ENCODE data around the gene RHOG. TPM values are rescaled to one million over a fixed set of nuclear protein-coding genes. Genes with fewer than 3 reads are reported as not detected.
"Not testable (repeated sequence)": the region's sequence is repeated elsewhere in the genome, so short reads cannot be mapped to it uniquely, and the experiment has no call there.

Gene RHOG
- total and polyA plus RNA-seq, 3 experiments from 2014 or later, result 170 to 229 (median 175) TPM

- ChIA-PET POLR2A (interaction anchor here (0.7 to 3.1 kb wide), 8 partner anchors 10 to 275 kb away, joined by 3 to 17 read pairs (median 6); partner anchors contain the start of genes PGAP2, RHOG and STIM1), CTCF (interaction anchor here (0.9 to 8.0 kb wide), 6 partner anchors 11 to 275 kb away, joined by 4 to 57 read pairs (median 11); partner anchors contain the start of genes PGAP2, RHOG and STIM1)
- H3K4me3 Mint-ChIP-seq, result peak within 1 kb of the TSS; percentile 83 to 98 (median 96)
- peaks cover 39 to 58% (median 50%) of the 10 kb centered on the region in 3 donors for H3K4me1 Mint-ChIP-seq
- H3K9me3 ChIP-seq (ENCODE audit: low read length), result no peaks in the 10 kb centered on the region
- H3K27me3 ChIP-seq (ENCODE audit: insufficient read depth, low read length, poor library complexity, severe bottlenecking), result no peaks in the 10 kb centered on the region
- DNase-seq, result peak; percentile 99 to 100 (median 100)
- H3K4me3 ChIP-seq (ENCODE audit: low read length), result peak within 1 kb of the TSS; percentile 97
- H3K27me3 Mint-ChIP-seq, result peaks cover 0 to 2% of the 10 kb centered on the region in 2 donors
- H3K36me3 Mint-ChIP-seq, result peaks cover 0 to 38% (median 3%) of the 10 kb centered on the region in 3 donors
- peaks cover 33% of the 10 kb centered on the region for H3K4me1 ChIP-seq (ENCODE audit: insufficient read depth, low read length)
- peak within 1 kb of the TSS; percentile 98 to 100 (median 99) for H3K27ac Mint-ChIP-seq
- peak within 1 kb of the TSS; percentile 97 for H3K27ac ChIP-seq (ENCODE audit: low read depth, low read length)
- peaks cover 0 to 2% (median 0%) of the 10 kb centered on the region in 5 donors for H3K9me3 Mint-ChIP-seq
- H3K36me3 ChIP-seq (ENCODE audit: insufficient read depth, low read length), result peaks cover under 1% of the 10 kb centered on the region
These were observed 43.2 kb downstream of the RHOG start, which contains the start of gene NUP98 for GRCh38 chr11:3797329-3798090. TSS of gene NUP98 (minus strand) at chr11:3797554. CDS start at chr11:3782117, 15,437 bp downstream.

DNA sequence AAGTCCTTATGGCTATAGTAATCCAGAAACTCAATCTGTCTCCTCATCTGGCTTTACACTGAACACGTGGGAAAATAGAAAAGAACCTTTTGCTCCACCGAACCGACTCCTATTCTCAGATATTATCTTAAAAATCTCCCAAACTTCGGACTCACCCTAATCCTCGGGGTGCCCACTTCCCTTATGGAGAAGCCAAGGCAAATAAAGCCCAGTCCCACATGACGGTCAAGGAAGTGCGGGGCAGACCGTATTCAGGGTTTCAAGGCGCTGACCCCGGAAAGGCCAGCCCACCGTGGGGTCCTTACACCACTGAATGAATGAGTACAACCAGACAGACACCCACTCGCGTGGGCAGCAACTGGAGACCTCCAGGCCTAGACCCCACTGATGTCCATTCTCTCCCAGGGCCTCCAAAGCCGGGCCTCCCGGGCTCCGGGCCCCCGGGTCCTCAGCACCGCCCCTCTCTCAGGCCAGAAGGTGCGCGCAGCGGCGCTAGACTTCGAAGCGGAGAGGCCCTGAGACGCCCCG lies 43.9 kb downstream of the RHOG start:
- no peaks in the 10 kb centered on the region for H3K27me3 ChIP-seq (ENCODE audit: insufficient read depth, low read length, poor library complexity, severe bottlenecking)
- peak overlapping the region; percentile 97 for H3K27ac ChIP-seq (ENCODE audit: low read depth, low read length)
- H3K9me3 Mint-ChIP-seq, result peaks cover 0 to 2% (median 0%) of the 10 kb centered on the region in 5 donors
- H3K27ac Mint-ChIP-seq, result peak overlapping the region; percentile 98 to 100 (median 99)
- peaks cover 4% of the 10 kb centered on the region for H3K36me3 ChIP-seq (ENCODE audit: insufficient read depth, low read length)
- no peaks in the 10 kb centered on the region for H3K9me3 ChIP-seq (ENCODE audit: low read length)
- peaks cover 40 to 62% (median 54%) of the 10 kb centered on the region in 3 donors for H3K4me1 Mint-ChIP-seq
- peaks cover 0 to 2% of the 10 kb centered on the region in 2 donors for H3K27me3 Mint-ChIP-seq
- H3K4me3 ChIP-seq (ENCODE audit: low read length), result peak overlapping the region; percentile 97
- peak in 1 of 5 donors; percentile 7 for DNase-seq
- ChIA-PET POLR2A (interaction anchor here (1.1 to 3.1 kb wide), 4 partner anchors 12 to 58 kb away, joined by 5 to 17 read pairs (median 10); partner anchors contain the start of genes PGAP2, RHOG and STIM1), CTCF (interaction anchor here (2.0 to 8.0 kb wide), 4 partner anchors 12 to 58 kb away, joined by 6 to 57 read pairs (median 22); partner anchors contain the start of genes PGAP2, RHOG and STIM1)
- peaks cover 0 to 42% (median 4%) of the 10 kb centered on the region in 3 donors for H3K36me3 Mint-ChIP-seq
- peak overlapping the region; percentile 83 to 98 (median 96) for H3K4me3 Mint-ChIP-seq
- H3K4me1 ChIP-seq (ENCODE audit: insufficient read depth, low read length), result peaks cover 33% of the 10 kb centered on the region

GRCh38 chr11:3796346-3796745 lies 44.4 kb downstream of the RHOG start:
- Histone ChIP-seq H3K27me3 (ENCODE audit: insufficient read depth, low read length, poor library complexity, severe bottlenecking) (no peaks in the 10 kb centered on the region), H3K9me3 (ENCODE audit: low read length) (no peaks in the 10 kb centered on the region), H3K36me3 (ENCODE audit: insufficient read depth, low read length) (peaks cover 4% of the 10 kb centered on the region), H3K4me1 (ENCODE audit: insufficient read depth, low read length) (peaks cover 33% of the 10 kb centered on the region), H3K27ac (ENCODE audit: low read depth, low read length) (peak overlapping the region; percentile 97), H3K4me3 (ENCODE audit: low read length) (peak overlapping the region; percentile 97)
- H3K9me3 Mint-ChIP-seq, result peaks cover 0 to 2% (median 0%) of the 10 kb centered on the region in 5 donors
- peak overlapping the region; percentile 83 to 98 (median 96) for H3K4me3 Mint-ChIP-seq
- H3K36me3 Mint-ChIP-seq, result peaks cover 0 to 42% (median 4%) of the 10 kb centered on the region in 3 donors
- H3K27ac Mint-ChIP-seq, result peak overlapping the region; percentile 98 to 100 (median 99)
- POLR2A ChIA-PET, result interaction anchor here (1.4 to 3.1 kb wide), 3 partner anchors 12 to 44 kb away, joined by 3 to 17 read pairs (median 8); partner anchors contain the start of gene RHOG
- H3K27me3 Mint-ChIP-seq, result peaks cover 0 to 2% of the 10 kb centered on the region in 2 donors
- CTCF ChIA-PET, result interaction anchor here (1.0 to 8.0 kb wide), 4 partner anchors 11 to 59 kb away, joined by 4 to 57 read pairs (median 22); partner anchors contain the start of genes PGAP2, RHOG and STIM1
- H3K4me1 Mint-ChIP-seq, result peaks cover 40 to 62% (median 54%) of the 10 kb centered on the region in 3 donors
- DNase-seq, result no peak

GRCh38 chr11:3796002-3796311 lies 44.8 kb downstream of the RHOG start:
- H3K27me3 Mint-ChIP-seq, result peaks cover 0 to 2% of the 10 kb centered on the region in 2 donors
- Histone ChIP-seq H3K4me1 (ENCODE audit: insufficient read depth, low read length) (peaks cover 33% of the 10 kb centered on the region), H3K9me3 (ENCODE audit: low read length) (no peaks in the 10 kb centered on the region), H3K36me3 (ENCODE audit: insufficient read depth, low read length) (peaks cover 4% of the 10 kb centered on the region), H3K4me3 (ENCODE audit: low read length) (peak overlapping the region; percentile 97), H3K27ac (ENCODE audit: low read depth, low read length) (peak overlapping the region; percentile 97), H3K27me3 (ENCODE audit: insufficient read depth, low read length, poor library complexity, severe bottlenecking) (no peaks in the 10 kb centered on the region)
- H3K9me3 Mint-ChIP-seq, result peaks cover 0 to 2% (median 0%) of the 10 kb centered on the region in 5 donors
- peak overlapping the region; percentile 98 to 100 (median 99) for H3K27ac Mint-ChIP-seq
- H3K4me3 Mint-ChIP-seq, result peak overlapping the region; percentile 83 to 98 (median 96)
- ChIA-PET POLR2A (interaction anchor here (1.4 to 3.1 kb wide), 2 partner anchors 13 to 45 kb away, joined by 3 to 17 read pairs; partner anchors contain the start of gene RHOG), CTCF (interaction anchor here (1.0 to 8.0 kb wide), 3 partner anchors 10 to 45 kb away, joined by 4 to 57 read pairs (median 27); partner anchors contain the start of genes PGAP2 and RHOG)
- peaks cover 40 to 62% (median 54%) of the 10 kb centered on the region in 3 donors for H3K4me1 Mint-ChIP-seq
- no peak for DNase-seq
- H3K36me3 Mint-ChIP-seq, result peaks cover 0 to 44% (median 4%) of the 10 kb centered on the region in 3 donors

DNA sequence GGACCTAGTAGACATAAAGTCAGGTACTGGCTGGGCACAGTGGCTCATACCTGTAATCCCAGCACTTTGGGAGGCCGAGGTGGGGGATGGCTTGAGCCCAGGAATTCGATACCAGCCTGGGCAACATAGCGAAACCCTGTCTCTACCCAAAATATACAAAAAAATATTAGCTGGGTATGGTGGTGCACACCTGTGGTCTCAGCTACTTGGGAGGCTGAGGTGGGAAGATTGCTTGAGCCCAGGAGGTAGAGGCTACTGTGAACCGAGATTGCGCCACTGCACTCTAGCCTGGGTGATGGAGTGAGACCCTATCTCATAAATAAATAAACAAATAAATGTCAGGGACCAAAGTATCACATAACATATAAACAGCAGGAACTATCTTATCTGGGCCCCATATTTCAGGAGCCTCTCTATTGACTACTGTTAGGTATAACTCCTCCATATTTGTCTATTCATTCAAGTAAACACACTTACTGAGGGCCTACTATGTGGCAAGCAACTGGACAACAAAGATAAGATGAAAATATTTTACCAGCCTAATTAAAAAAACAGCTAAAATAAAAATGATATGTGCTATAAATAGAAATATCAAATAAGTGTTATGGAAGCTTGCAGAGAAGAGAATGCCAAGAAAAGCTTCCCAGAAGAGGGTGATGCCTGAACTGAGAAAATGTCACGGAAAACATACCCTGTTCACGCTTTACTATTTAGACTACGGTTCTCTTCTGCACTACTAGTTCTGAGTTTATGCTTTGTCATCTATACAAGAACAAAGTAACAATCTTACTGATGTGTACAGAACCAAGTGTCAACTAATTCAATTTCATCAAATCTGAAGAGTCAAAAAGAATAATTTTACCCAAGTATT lies 45.4 kb downstream of the RHOG start:
- DNase-seq, result no peak
- Mint-ChIP-seq H3K36me3 (peaks cover 0 to 47% (median 6%) of the 10 kb centered on the region in 3 donors), H3K27ac (peak overlapping the region; percentile 98 to 100 (median 99)), H3K27me3 (peaks cover 0 to 2% of the 10 kb centered on the region in 2 donors), H3K9me3 (peaks cover 0 to 2% (median 0%) of the 10 kb centered on the region in 5 donors), H3K4me1 (peaks cover 43 to 66% (median 57%) of the 10 kb centered on the region in 3 donors), H3K4me3 (peak overlapping the region; percentile 83 to 98 (median 96))
- POLR2A ChIA-PET, result interaction anchor here (1.4 to 3.1 kb wide), 2 partner anchors 14 to 45 kb away, joined by 3 to 17 read pairs; partner anchors contain the start of gene RHOG
- H3K27me3 ChIP-seq (ENCODE audit: insufficient read depth, low read length, poor library complexity, severe bottlenecking), result no peaks in the 10 kb centered on the region
- peak overlapping the region; percentile 97 for H3K27ac ChIP-seq (ENCODE audit: low read depth, low read length)
- no peaks in the 10 kb centered on the region for H3K9me3 ChIP-seq (ENCODE audit: low read length)
- peak overlapping the region; percentile 97 for H3K4me3 ChIP-seq (ENCODE audit: low read length)
- peaks cover 35% of the 10 kb centered on the region for H3K4me1 ChIP-seq (ENCODE audit: insufficient read depth, low read length)
- peaks cover 4% of the 10 kb centered on the region for H3K36me3 ChIP-seq (ENCODE audit: insufficient read depth, low read length)
- CTCF ChIA-PET, result interaction anchor here (1.0 to 8.0 kb wide), 3 partner anchors 10 to 45 kb away, joined by 4 to 57 read pairs (median 27); partner anchors contain the start of genes PGAP2 and RHOG

DNA sequence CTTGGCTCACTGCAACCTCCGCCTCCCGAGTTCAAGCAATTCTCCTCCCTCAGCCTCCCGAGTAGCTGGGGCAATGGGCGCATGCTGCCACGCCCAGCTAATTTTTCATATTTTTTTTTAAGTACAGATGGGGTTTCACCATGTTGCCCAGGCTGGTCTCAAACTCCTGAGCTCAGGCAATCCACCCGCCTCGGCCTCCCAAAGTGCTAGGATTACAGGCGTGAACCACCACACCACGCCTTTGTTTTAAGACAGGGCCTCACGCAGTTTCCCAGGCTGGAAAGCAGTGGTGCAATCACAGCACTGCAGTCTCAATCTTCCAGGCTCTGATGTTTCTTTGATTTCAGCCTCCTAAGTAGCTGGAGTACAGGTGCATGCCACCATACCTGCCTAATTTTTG lies 46.4 kb downstream of the RHOG start:
- peaks cover 45% of the 10 kb centered on the region for H3K4me1 ChIP-seq (ENCODE audit: insufficient read depth, low read length)
- H3K27me3 Mint-ChIP-seq; H3K4me3 ChIP-seq (ENCODE audit: low read length); H3K27me3 ChIP-seq (ENCODE audit: insufficient read depth, low read length, poor library complexity, severe bottlenecking); DNase-seq; H3K36me3 ChIP-seq (ENCODE audit: insufficient read depth, low read length); H3K27ac ChIP-seq (ENCODE audit: low read depth, low read length); H3K9me3 ChIP-seq (ENCODE audit: low read length); H3K9me3 Mint-ChIP-seq; POLR2A ChIA-PET: not testable (repeated sequence)
- CTCF ChIA-PET, result interaction anchor here (5.0 to 8.0 kb wide), 2 partner anchors 14 to 46 kb away, joined by 27 to 57 read pairs; partner anchors contain the start of genes PGAP2 and RHOG
- Mint-ChIP-seq H3K36me3 (peaks cover 0 to 53% (median 6%) of the 10 kb centered on the region in 3 donors), H3K4me1 (peaks cover 48 to 69% (median 60%) of the 10 kb centered on the region in 3 donors), H3K27ac (peak overlapping the region in 7 of 8 donors; percentile 16 to 99 (median 70)), H3K4me3 (peak overlapping the region in 3 of 7 donors; percentile 11 to 44 (median 28))
